ENCODE measurements around the gene LSM12. TPM values are rescaled to one million over a fixed set of nuclear protein-coding genes. Genes with fewer than 3 reads are reported as not detected.
"Not testable (repeated sequence)": the region's sequence is repeated elsewhere in the genome, so short reads cannot be mapped to it uniquely, and the experiment has no call there.

The LSM12 gene
- total RNA-seq, 2 donors from 2014 or later = 24.9 to 30.8 TPM

- Histone ChIP-seq H3K9me3 (no peaks in the 10 kb centered on the region), H3K27ac (no peak overlapping the region), H3K4me3 (no peak overlapping the region), H3K4me1 (ENCODE audit: control insufficient read depth in 1 of 2, low read depth in 2 of 2) (peaks cover 0 to 5% of the 10 kb centered on the region in 2 donors), H3K36me3 (peaks cover 40% of the 10 kb centered on the region), H3K27me3 (replicated peaks; ENCODE audit: insufficient read depth) (no peaks in the 10 kb centered on the region)
- ATAC-seq (ENCODE audit: insufficient number of reproducible peaks, low FRiP score, low read depth) = no peak
- no peak for DNase-seq (ENCODE audit: low spot score)
- no peak for TF ChIP-seq CTCF (IDR thresholded peaks at IDR 0.05)
Measured at GRCh38 chr17:44053125-44053872, 13.2 kb downstream of the LSM12 start.

- Histone ChIP-seq H3K4me1 (ENCODE audit: control insufficient read depth in 1 of 2, low read depth in 2 of 2) (peaks cover 0 to 5% of the 10 kb centered on the region in 2 donors), H3K27me3 (replicated peaks; ENCODE audit: insufficient read depth) (no peaks in the 10 kb centered on the region), H3K36me3 (peaks cover 40% of the 10 kb centered on the region), H3K4me3 (no peak overlapping the region), H3K9me3 (no peaks in the 10 kb centered on the region), H3K27ac (no peak overlapping the region)
- no peak for TF ChIP-seq CTCF (IDR thresholded peaks at IDR 0.05)
- DNase-seq (ENCODE audit: low spot score) = no peak
- no peak for ATAC-seq (ENCODE audit: insufficient number of reproducible peaks, low FRiP score, low read depth)
Measured at GRCh38 chr17:44049294-44050060, 17.0 kb downstream of the LSM12 start.

- H3K27ac ChIP-seq; H3K9me3 ChIP-seq; ATAC-seq (ENCODE audit: insufficient number of reproducible peaks, low FRiP score, low read depth); H3K4me3 ChIP-seq; DNase-seq (ENCODE audit: low spot score); H3K27me3 ChIP-seq (replicated peaks; ENCODE audit: insufficient read depth): not testable (repeated sequence)
- Histone ChIP-seq H3K4me1 (ENCODE audit: control insufficient read depth in 1 of 2, low read depth in 2 of 2) (peaks cover 9 to 12% of the 10 kb centered on the region in 2 donors), H3K36me3 (peaks cover 29% of the 10 kb centered on the region)
Measured at GRCh38 chr17:44046893-44047292, 19.6 kb downstream of the LSM12 start.

GRCh38 chr17:44045486-44045885 is 21.0 kb downstream of the LSM12 start:
- Histone ChIP-seq H3K27me3 (replicated peaks; ENCODE audit: insufficient read depth) (no peaks in the 10 kb centered on the region), H3K4me1 (ENCODE audit: control insufficient read depth in 1 of 2, low read depth in 2 of 2) (peaks cover 13 to 25% of the 10 kb centered on the region in 2 donors), H3K4me3 (no peak overlapping the region), H3K27ac (no peak overlapping the region), H3K9me3 (no peaks in the 10 kb centered on the region), H3K36me3 (peaks cover 19% of the 10 kb centered on the region)
- TF ChIP-seq CTCF (IDR thresholded peaks at IDR 0.05) = no peak
- DNase-seq (ENCODE audit: low spot score) (no peak), ATAC-seq (ENCODE audit: insufficient number of reproducible peaks, low FRiP score, low read depth) (no peak)

GRCh38 chr17:44044071-44044470 is 22.4 kb downstream of the LSM12 start:
- Histone ChIP-seq H3K27me3 (replicated peaks; ENCODE audit: insufficient read depth) (no peaks in the 10 kb centered on the region), H3K9me3 (no peaks in the 10 kb centered on the region), H3K27ac (no peak overlapping the region), H3K4me1 (ENCODE audit: control insufficient read depth in 1 of 2, low read depth in 2 of 2) (peaks cover 21 to 33% of the 10 kb centered on the region in 2 donors), H3K4me3 (no peak overlapping the region), H3K36me3 (peaks cover 8% of the 10 kb centered on the region)
- no peak for TF ChIP-seq CTCF (IDR thresholded peaks at IDR 0.05)
- DNase-seq (ENCODE audit: low spot score) (no peak), ATAC-seq (ENCODE audit: insufficient number of reproducible peaks, low FRiP score, low read depth) (no peak)
